GM12865 (cell line): ENCODE measurements around the gene CTNNA3.
A peak's percentile ranks its signal among the peaks of the same experiment; 100 is the strongest.

Source experiments
- DNase-seq: peaks from one replicate; pipeline ENCODE4 v3.0.0; 2010; ENCODE audit warnings: low read depth
- H3K4me3 ChIP-seq: 2 replicates; pipeline ENCODE4 v1.5.1; 2011; ENCODE audit warnings: mild to moderate bottlenecking, low read depth, low read length, control low read depth
- CTCF ChIP-seq: IDR thresholded peaks from 2 replicates; pipeline ENCODE4 v1.5.1; 2011; ENCODE audit warnings: low read length, control low read depth, low read depth, inconsistent platforms; ENCODE audit not compliant: insufficient read depth; ENCODE audit errors: missing control alignments

Gene CTNNA3

GRCh38 chr10:67492317-67493019 is 203.5 kb downstream of the CTNNA3 start:
- H3K4me3 ChIP-seq: no peak overlapping the region
- no peak for DNase-seq
- TF ChIP-seq CTCF: no peak

GRCh38 chr10:67487906-67488619 is 207.9 kb downstream of the CTNNA3 start:
- no peak for DNase-seq
- no peak overlapping the region for H3K4me3 ChIP-seq
- no peak for TF ChIP-seq CTCF

- no peak for DNase-seq
- no peak overlapping the region for H3K4me3 ChIP-seq
- no peak for TF ChIP-seq CTCF
These were observed 208.8 kb downstream of the CTNNA3 start for GRCh38 chr10:67487199-67487598.

GRCh38 chr10:67477868-67478267 is 218.1 kb downstream of the CTNNA3 start:
- no peak for DNase-seq
- TF ChIP-seq CTCF: no peak
- no peak overlapping the region for H3K4me3 ChIP-seq

GRCh38 chr10:67476201-67476600 is 219.8 kb downstream of the CTNNA3 start:
- TF ChIP-seq CTCF: peak; percentile 2
- no peak overlapping the region for H3K4me3 ChIP-seq
- DNase-seq: no peak

GRCh38 chr10:67473850-67474633 is 222.0 kb downstream of the CTNNA3 start:
- DNase-seq: no peak
- H3K4me3 ChIP-seq: no peak overlapping the region
- no peak for TF ChIP-seq CTCF
